HCT116 (cell line): ENCODE results near the gene PRLR. TPM values are rescaled to one million over a fixed set of nuclear protein-coding genes. Genes with fewer than 3 reads are reported as not detected.

Experiments used
- ATAC-seq: fragments of 200-7000 bp; cut with Tn5 transposase; 2 replicates; pipeline ENCODE4 v1.9.1; 2020; ENCODE audit warnings: mild to moderate bottlenecking, moderate library complexity
- BruUV-seq: library from RNA; stranded (reverse); fragments of 400-500 nt; replicated peaks from 2 replicates; lab custom pipeline; 2021; lab: Mats Ljungman, UMichigan
- CTCF ChIA-PET: fragments of 300-600 bp; sonication (Branson Sonifier 250); formaldehyde crosslinking; loops from one replicate; lab custom pipeline; 2021; ENCODE audit warnings: antibody characterized with exemption; lab: Charles Lee
- POLR2A ChIA-PET: fragments of 300-600, 350-600 bp; sonication (Branson Sonifier 250); formaldehyde crosslinking; loops from one replicate; lab custom pipeline; 2021; ENCODE audit warnings: antibody characterized with exemption; lab: Charles Lee
- RAD21 ChIA-PET, 2 experiments: fragments of 300-600 bp; sonication (Branson Sonifier 250); formaldehyde crosslinking; loops; one replicate each; lab custom pipeline; 2023; ENCODE audit warnings: low total read pairs in 2 of 2; ENCODE audit not compliant: uncharacterized antibody in 2 of 2, unreplicated experiment in 2 of 2, low non-redundant PET in 1 of 2; lab: Charles Lee
- DNase-seq: peaks from one replicate; pipeline ENCODE4 v3.0.0-alpha.2; 2010; ENCODE audit warnings: low read depth, low spot score
- H2AFZ ChIP-seq: fragments of 200-600 bp; shearing (Covaris generic), sonication (generic); 2 replicates; pipeline ENCODE4 v1.6.1; 2017; ENCODE audit warnings: low read depth, mixed run types, mixed read lengths, antibody characterized with exemption, low read length; ENCODE audit not compliant: poor library complexity, severe bottlenecking
- H3K27ac ChIP-seq: 2 replicates; pipeline ENCODE4 v1.5.1; 2012; ENCODE audit warnings: low read depth, low read length
- H3K27me3 ChIP-seq: fragments of 200-600 bp; sonication (generic); 2 replicates; pipeline ENCODE4 v1.6.1; 2016; ENCODE audit warnings: mixed run types, low read length, mixed read lengths; ENCODE audit not compliant: insufficient read depth
- H3K36me3 ChIP-seq, 2 experiments: fragments of 200-500 bp in 1 of 2; fragments of 200-600 bp in 1 of 2; sonication (Bioruptor generic) in 1 of 2; sonication (generic) in 1 of 2; 2 replicates each; pipeline versions ENCODE4 v1.5.1 to v1.6.1; 2014 to 2016; ENCODE audit warnings: low read length in 2 of 2, inconsistent platforms in 1 of 2, mixed read lengths in 1 of 2, mixed run types in 1 of 2; ENCODE audit not compliant: insufficient read depth in 2 of 2, control insufficient read depth in 1 of 2
- H3K4me1 ChIP-seq, 2 experiments: fragments of 200-600 bp in 1 of 2; sonication (generic) in 1 of 2; 2 replicates each; pipeline versions ENCODE4 v1.5.1 to v1.6.1; 2012 to 2017; ENCODE audit warnings: low read length in 2 of 2, inconsistent platforms in 1 of 2, mild to moderate bottlenecking in 1 of 2, mixed read lengths in 1 of 2, mixed run types in 1 of 2, moderate library complexity in 1 of 2; ENCODE audit not compliant: insufficient read depth in 2 of 2, control insufficient read depth in 1 of 2
- H3K4me2 ChIP-seq: fragments of 200-600 bp; sonication (generic); 2 replicates; pipeline ENCODE4 v1.6.1; 2017; ENCODE audit warnings: mixed run types, low read length, mixed read lengths
- H3K4me3 ChIP-seq, 2 experiments: fragments of 200-600 bp in 1 of 2; sonication (generic) in 1 of 2; replicated peaks in 1 of 2; 2 replicates each; pipeline ENCODE4 v1.5.1; 2011 to 2016; ENCODE audit warnings: low read length in 2 of 2, control low read depth in 1 of 2, low read depth in 1 of 2, mild to moderate bottlenecking in 1 of 2, mixed read lengths in 1 of 2, mixed run types in 1 of 2
- H3K79me2 ChIP-seq: fragments of 200-600 bp; sonication (generic); 2 replicates; pipeline ENCODE4 v1.6.1; 2017; ENCODE audit warnings: mild to moderate bottlenecking, mixed run types, low read length, moderate library complexity, mixed read lengths; ENCODE audit not compliant: insufficient read depth
- H3K9ac ChIP-seq: fragments of 200-600 bp; sonication (generic); 2 replicates; pipeline ENCODE4 v1.6.1; 2016; ENCODE audit warnings: low read length, mixed read lengths
- H3K9me2 ChIP-seq: fragments of 200-600 bp; sonication (generic), shearing (Covaris generic); 2 replicates; pipeline ENCODE4 v1.6.1; 2017; ENCODE audit warnings: mixed run types, mild to moderate bottlenecking, moderate library complexity; ENCODE audit not compliant: insufficient read depth
- H3K9me3 ChIP-seq, 2 experiments: fragments of 200-500 bp in 1 of 2; fragments of 200-600 bp in 1 of 2; sonication (Bioruptor generic) in 1 of 2; sonication (generic) in 1 of 2; 2 replicates each; pipeline ENCODE4 v1.6.1; 2014 to 2017; ENCODE audit warnings: low read length in 2 of 2, mixed read lengths in 2 of 2, inconsistent platforms in 1 of 2, low read depth in 1 of 2, mild to moderate bottlenecking in 1 of 2, mixed run types in 1 of 2, moderate library complexity in 1 of 2; ENCODE audit not compliant: control insufficient read depth in 1 of 2, insufficient read depth in 1 of 2
- H4K20me1 ChIP-seq: fragments of 200-600 bp; sonication (generic), shearing (Covaris generic); 2 replicates; pipeline ENCODE4 v1.6.1; 2017; ENCODE audit warnings: mixed run types, mild to moderate bottlenecking, moderate library complexity; ENCODE audit not compliant: insufficient read depth
- CEBPB ChIP-seq: IDR thresholded peaks from 2 replicates; pipeline ENCODE4 v1.6.1; 2012; ENCODE audit warnings: low read depth
- EGR1 ChIP-seq: IDR thresholded peaks from 2 replicates; pipeline ENCODE4 v1.6.1; 2012; ENCODE audit warnings: low read depth
- EZH2 ChIP-seq: fragments of 200-600 bp; sonication (generic); IDR thresholded peaks from 2 replicates; pipeline ENCODE4 v1.6.1; 2017; ENCODE audit warnings: antibody characterized with exemption, mixed run types
- EZH2phosphoT487 ChIP-seq: fragments of 200-600 bp; IDR thresholded peaks from 2 replicates; pipeline ENCODE4 v1.6.1; 2018; ENCODE audit warnings: antibody characterized with exemption, borderline replicate concordance
- FOSL1 ChIP-seq: IDR thresholded peaks from 2 replicates; pipeline ENCODE4 v1.6.1; 2012; ENCODE audit warnings: low read depth
- JUND ChIP-seq: IDR thresholded peaks from 2 replicates; pipeline ENCODE4 v1.6.1; 2012
- POLR2A ChIP-seq: IDR thresholded peaks from 2 replicates; pipeline ENCODE4 v1.7.0; 2011; ENCODE audit warnings: borderline replicate concordance; ENCODE audit not compliant: insufficient read depth, insufficient read length; ENCODE audit errors: extremely low read depth
- RAD21 ChIP-seq: IDR thresholded peaks from 2 replicates; pipeline ENCODE4 v1.6.1; 2012; ENCODE audit warnings: low read depth, mild to moderate bottlenecking
- SRF ChIP-seq: IDR thresholded peaks from 2 replicates; pipeline ENCODE4 v1.6.1; 2012; ENCODE audit warnings: low read depth
- YY1 ChIP-seq: IDR thresholded peaks from 2 replicates; pipeline ENCODE4 v1.6.1; 2011; ENCODE audit warnings: low read length, low read depth, moderate library complexity, mild to moderate bottlenecking; ENCODE audit not compliant: insufficient replicate concordance; ENCODE audit errors: extremely low read depth
- ZFX ChIP-seq: fragments of 450-650 bp; IDR thresholded peaks from 2 replicates; pipeline ENCODE4 v1.6.1; 2017
- intact Hi-C: fragments of 100-400 bp; cut with micrococcal nuclease; formaldehyde crosslinking; loops from 2 replicates; pipeline ENCODE4 v1.10.0; 2022
- total RNA-seq: library from RNA; stranded (reverse); gene quantifications from one replicate; pipeline ENCODE4 v1.2.1, GENCODE V29; 2021; ENCODE audit not compliant: unreplicated experiment
- TF ChIP-seq, protein P1 (sequence below): IDR thresholded peaks from 2 replicates; pipeline ENCODE4 v1.6.1; 2012
- TF ChIP-seq, protein P2 (sequence below), 3 experiments: fragments of 200-600 bp in 1 of 3; sonication (generic) in 1 of 3; IDR thresholded peaks in 2 of 3; conservative IDR thresholded peaks in 1 of 3; 2 replicates each; pipeline ENCODE4 v1.5.1; 2012 to 2017; ENCODE audit warnings: low read depth in 2 of 3, low read length in 2 of 3, antibody characterized with exemption in 1 of 3, borderline replicate concordance in 1 of 3, control low read depth in 1 of 3, mild to moderate bottlenecking in 1 of 3, mixed read lengths in 1 of 3, mixed run types in 1 of 3, moderate library complexity in 1 of 3; ENCODE audit not compliant: insufficient read depth in 1 of 3
- TF ChIP-seq, protein P3 (sequence below): IDR thresholded peaks from 2 replicates; pipeline ENCODE4 v1.6.1; 2012

PRLR gene
- total RNA-seq, 1 experiment from 2014 or later: 0.10 TPM

DNA sequence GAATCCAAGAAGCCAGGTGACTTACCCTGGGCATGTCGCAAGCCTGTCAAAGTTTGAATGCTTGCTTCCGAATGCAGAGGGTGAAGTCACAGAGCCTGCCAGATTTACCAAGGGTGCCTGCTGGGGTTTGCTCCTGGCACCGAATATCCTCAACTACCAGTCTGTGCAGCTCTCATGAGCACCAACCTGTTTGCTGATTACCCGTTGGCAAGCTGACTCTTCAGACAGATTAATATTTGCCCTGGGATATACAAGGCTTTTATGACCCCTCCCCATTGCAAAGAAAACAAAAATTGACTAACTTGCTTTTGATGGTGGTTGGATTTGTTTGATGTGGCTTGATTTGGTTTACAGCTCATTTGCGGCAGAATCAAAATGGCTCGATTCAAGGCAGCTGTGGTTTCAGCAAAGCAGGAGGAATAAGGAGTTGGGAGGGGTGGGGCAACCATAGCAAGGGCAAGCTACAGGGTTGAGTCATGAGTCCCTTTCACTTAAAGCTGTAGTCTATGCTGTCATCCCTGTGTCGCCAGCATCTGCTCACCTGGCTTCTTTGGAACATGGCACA is 100.3 kb downstream of the PRLR start:
- ATAC-seq (no peak; the same call in 1 of the 2 replicates), DNase-seq (no peak)
- H4K20me1 ChIP-seq: no peaks in the 10 kb centered on the region
- no peaks in the 10 kb centered on the region for H3K4me1 ChIP-seq
- no peak for TF ChIP-seq EGR1
- H3K27me3 ChIP-seq: peaks cover 22% of the 10 kb centered on the region
- H3K9me3 ChIP-seq: no peaks in the 10 kb centered on the region
- H3K79me2 ChIP-seq: no peaks in the 10 kb centered on the region
- H3K9me2 ChIP-seq: no peaks in the 10 kb centered on the region
- H3K9ac ChIP-seq: no peak overlapping the region
- H3K36me3 ChIP-seq: no peaks in the 10 kb centered on the region
- H3K27ac ChIP-seq: no peak overlapping the region
- CTCF ChIA-PET: no interaction called here
- RAD21 ChIA-PET: no interaction called here
- POLR2A ChIA-PET: no interaction called here
- H3K4me2 ChIP-seq: no peak overlapping the region
- no peak overlapping the region for H2AFZ ChIP-seq
- intact Hi-C loops: no loop called here
- H3K4me3 ChIP-seq: no peak overlapping the region
- no TSS peak for BruUV-seq

DNA sequence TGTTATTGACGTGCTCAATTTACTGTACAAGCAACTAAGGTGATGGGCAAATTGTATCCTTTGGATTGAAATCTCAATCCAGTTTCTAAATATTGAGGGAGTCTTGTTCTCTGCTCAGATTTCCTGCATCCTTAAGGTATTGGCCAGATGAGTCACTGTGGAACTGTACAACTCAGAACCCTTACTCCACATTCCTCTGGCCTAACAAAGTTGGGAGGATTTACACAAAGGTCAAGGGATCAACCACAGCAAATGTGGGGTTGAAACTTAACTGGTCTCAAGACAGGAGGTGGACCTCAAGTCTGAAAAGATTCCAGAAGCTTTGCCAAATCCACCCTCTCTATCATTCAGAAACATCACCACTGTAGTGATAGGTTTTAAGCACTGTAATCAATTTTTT is 101.0 kb downstream of the PRLR start:
- no peak overlapping the region for H2AFZ ChIP-seq
- TF ChIP-seq CEBPB: no peak
- TF ChIP-seq SRF: no peak
- TF ChIP-seq FOSL1: no peak
- TF ChIP-seq EGR1: no peak
- TF ChIP-seq, protein P1, sequence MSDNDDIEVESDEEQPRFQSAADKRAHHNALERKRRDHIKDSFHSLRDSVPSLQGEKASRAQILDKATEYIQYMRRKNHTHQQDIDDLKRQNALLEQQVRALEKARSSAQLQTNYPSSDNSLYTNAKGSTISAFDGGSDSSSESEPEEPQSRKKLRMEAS: no peak
- no peak for TF ChIP-seq EZH2phosphoT487
- TF ChIP-seq, protein P2, sequence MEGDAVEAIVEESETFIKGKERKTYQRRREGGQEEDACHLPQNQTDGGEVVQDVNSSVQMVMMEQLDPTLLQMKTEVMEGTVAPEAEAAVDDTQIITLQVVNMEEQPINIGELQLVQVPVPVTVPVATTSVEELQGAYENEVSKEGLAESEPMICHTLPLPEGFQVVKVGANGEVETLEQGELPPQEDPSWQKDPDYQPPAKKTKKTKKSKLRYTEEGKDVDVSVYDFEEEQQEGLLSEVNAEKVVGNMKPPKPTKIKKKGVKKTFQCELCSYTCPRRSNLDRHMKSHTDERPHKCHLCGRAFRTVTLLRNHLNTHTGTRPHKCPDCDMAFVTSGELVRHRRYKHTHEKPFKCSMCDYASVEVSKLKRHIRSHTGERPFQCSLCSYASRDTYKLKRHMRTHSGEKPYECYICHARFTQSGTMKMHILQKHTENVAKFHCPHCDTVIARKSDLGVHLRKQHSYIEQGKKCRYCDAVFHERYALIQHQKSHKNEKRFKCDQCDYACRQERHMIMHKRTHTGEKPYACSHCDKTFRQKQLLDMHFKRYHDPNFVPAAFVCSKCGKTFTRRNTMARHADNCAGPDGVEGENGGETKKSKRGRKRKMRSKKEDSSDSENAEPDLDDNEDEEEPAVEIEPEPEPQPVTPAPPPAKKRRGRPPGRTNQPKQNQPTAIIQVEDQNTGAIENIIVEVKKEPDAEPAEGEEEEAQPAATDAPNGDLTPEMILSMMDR (IDR thresholded peaks at IDR 0.05 in 2 of 3, conservative IDR thresholded peaks at IDR 0.05 in 1 of 3; ENCODE audit: borderline replicate concordance in 1 of 3, insufficient read depth in 1 of 3, low read depth in 2 of 3, low read length in 2 of 3): no peak
- no peak for TF ChIP-seq EZH2
- no peak for TF ChIP-seq ZFX
- no peak for TF ChIP-seq YY1
- TF ChIP-seq, protein P3, sequence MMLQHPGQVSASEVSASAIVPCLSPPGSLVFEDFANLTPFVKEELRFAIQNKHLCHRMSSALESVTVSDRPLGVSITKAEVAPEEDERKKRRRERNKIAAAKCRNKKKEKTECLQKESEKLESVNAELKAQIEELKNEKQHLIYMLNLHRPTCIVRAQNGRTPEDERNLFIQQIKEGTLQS: no peak
- no peak for TF ChIP-seq POLR2A
- TF ChIP-seq RAD21: no peak
- TF ChIP-seq JUND: no peak
- TF ChIP-seq, all 23 proteins: peak for 0
- no peaks in the 10 kb centered on the region for H3K9me3 ChIP-seq
- RAD21 ChIA-PET: no interaction called here
- H3K9me2 ChIP-seq: no peaks in the 10 kb centered on the region
- BruUV-seq: no TSS peak
- H3K27ac ChIP-seq: no peak overlapping the region
- CTCF ChIA-PET: no interaction called here
- H4K20me1 ChIP-seq: no peaks in the 10 kb centered on the region
- ATAC-seq (no peak), DNase-seq (no peak)
- H3K4me2 ChIP-seq: no peak overlapping the region
- no peak overlapping the region for H3K9ac ChIP-seq
- POLR2A ChIA-PET: no interaction called here
- H3K27me3 ChIP-seq: peaks cover 22% of the 10 kb centered on the region
- H3K79me2 ChIP-seq: no peaks in the 10 kb centered on the region
- intact Hi-C loops: no loop called here
- no peaks in the 10 kb centered on the region for H3K36me3 ChIP-seq
- H3K4me1 ChIP-seq: no peaks in the 10 kb centered on the region
- no peak overlapping the region for H3K4me3 ChIP-seq
